GM15510 (cell line): ENCODE results near the gene C12orf50.
A peak's percentile ranks its signal among the peaks of the same experiment; 100 is the strongest.

Experiments
- POLR2A ChIP-seq: IDR thresholded peaks from 3 replicates; pipeline ENCODE4 v1.6.1; 2011; ENCODE audit warnings: borderline replicate concordance; ENCODE audit not compliant: insufficient read length; ENCODE audit errors: extremely low read depth

C12orf50 gene, protein sequence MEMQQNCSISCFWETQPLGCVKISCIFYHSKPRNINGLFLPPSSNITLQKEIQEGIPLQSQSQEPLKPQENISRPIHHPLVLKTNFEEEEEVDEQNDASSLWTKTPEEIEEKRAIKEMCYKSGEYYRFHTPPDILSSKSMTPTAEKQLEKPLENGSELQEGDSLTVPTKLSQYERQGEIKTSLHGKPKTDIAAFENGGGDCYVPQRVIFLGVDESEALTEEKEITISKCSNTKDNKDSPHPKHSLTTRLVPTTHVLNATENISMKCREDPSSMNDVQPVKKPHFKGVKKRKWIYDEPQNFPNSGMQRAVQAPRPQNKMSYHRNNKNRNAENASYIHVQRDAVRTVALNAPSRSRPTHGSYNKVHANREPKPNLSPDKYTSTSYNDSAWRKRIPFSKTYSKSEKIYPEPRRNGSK

DNA sequence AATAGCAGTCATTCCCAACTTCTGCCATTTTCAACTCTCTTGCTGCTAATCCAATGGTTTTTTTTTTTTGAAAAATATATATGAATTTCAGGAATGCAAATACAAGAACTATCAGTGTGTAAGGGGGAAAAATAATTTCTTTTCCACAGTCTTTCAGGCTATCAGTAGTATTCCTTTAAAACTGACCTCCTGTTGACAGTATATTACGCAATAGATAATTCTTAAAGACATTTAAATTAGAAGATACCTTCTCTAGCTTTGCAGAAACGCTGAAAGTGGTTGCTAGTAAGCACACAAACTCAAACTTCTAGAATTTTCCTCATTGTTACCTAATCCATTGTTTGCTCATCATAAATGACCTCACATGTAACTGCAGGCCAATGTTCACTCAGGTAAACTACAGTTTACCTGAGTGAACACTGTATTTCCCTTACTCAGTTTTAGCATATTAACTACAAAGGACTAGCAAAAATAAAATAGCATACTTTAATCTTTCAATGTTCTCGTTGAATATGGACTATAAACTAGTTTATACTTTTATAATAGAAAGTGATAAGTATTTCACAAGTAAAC, at the start of gene C12orf50:
Gene C12orf50, minus strand, starts transcription at position 309 of the 573 bp plus-strand sequence. CDS start 2,439 bp downstream, outside the sequence.
- TF ChIP-seq POLR2A, result no peak

DNA sequence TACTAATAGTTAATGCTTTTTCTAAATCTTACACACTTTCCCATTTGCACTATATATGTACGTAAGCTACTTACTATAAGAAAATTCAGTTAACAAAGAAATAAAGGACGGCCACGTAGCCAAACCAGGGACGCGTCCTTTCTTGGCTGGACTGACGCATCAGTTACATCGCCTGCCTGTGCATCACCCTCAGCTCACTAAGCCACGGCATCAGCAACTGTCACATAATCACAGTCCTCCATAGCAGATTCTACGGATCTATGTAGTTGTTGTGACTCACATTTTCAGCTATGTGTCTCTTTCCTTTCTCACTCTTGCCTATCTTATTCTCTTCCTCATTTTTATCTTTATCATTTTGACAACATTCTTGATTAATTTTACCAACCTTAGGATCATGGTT, 38.1 kb upstream of the C12orf50 start:
- TF ChIP-seq POLR2A, result no peak

DNA sequence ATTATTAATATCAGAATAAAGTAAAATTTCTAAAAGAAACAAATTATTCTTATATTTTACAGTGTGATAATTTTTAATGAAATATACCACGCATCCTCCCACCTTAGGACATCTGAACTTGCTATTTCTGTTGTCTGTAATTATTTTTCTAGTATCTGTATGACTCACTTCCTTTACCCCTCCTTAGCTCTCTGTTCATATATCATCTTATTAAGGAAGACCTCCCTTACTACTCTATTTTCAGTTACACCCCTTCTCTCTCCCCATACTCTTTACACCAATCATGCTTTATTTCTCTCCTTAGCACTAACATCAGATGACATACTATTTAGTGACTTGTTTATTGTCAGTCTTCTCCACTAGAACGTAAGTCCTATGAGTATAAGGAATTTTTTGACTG, 34.2 kb upstream of the C12orf50 start:
- no peak for TF ChIP-seq POLR2A

DNA sequence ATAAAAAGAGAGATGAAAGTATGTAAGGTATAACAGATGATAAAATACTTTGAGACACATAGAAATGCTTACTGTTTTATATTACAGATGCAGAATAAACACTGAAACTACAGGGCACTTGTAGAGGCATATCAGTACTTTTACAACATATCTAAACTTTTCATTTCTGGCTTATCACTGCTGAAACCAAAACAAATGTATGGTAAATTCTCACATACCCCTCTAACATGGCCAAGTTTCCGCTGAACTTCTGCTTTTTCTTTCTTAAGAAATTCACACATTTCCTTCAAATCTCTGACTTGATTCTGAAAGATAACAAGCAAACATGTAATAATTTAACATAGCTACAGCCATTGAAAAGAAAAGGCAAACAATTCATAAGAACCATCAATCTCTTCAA, 33.3 kb upstream of the C12orf50 start:
- no peak for TF ChIP-seq POLR2A

DNA sequence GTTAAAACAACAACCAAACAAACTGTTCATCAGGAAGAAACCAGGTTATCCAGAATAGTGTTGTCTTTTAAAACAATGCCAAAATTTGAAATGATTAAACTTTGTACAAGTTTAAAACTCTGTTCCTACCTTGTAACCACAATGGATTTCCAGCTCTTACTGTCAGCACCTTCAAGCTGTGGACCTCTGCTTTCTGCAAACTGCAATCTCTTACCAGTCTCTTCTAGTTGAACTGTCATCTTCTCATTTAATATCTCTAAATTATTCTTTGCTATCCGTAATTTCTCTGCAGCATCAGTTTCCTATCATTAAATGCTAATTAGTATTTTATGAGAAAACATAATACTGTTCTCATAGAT, 29.5 kb upstream of the C12orf50 start:
- no peak for TF ChIP-seq POLR2A

DNA sequence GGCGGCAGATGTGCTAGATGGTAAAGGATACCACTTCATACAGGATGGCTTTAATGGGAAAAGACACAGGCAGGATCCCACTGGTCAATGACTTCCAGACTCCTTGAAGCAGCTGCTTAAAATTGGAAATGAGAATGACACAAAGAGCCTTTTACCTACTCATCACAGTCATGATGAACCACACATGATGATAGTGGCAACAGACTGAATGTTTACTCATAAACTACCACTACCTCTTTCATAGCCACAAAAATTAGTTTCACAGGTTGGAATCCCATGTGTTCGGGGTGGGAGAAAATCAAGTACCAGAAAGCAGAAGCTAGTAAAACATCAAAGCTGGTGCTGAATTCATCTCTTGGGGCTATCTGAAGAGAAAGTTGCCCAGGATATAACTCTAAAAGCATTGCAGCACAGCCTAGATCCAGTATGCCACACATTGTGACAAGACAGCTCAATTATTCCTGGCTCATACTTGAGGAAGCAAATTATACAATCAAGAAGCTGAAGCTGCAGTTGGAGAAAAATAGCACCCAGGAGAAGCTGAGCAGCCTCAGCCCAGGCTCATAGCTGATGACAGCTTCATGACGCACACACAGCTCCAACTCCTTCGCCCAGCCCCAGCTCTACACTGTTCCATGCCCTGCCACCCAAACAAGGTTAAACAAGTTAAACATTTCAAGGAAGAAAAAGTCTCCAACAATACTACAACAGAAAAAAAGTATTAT, 29.0 kb upstream of the C12orf50 start:
- no peak for TF ChIP-seq POLR2A

DNA sequence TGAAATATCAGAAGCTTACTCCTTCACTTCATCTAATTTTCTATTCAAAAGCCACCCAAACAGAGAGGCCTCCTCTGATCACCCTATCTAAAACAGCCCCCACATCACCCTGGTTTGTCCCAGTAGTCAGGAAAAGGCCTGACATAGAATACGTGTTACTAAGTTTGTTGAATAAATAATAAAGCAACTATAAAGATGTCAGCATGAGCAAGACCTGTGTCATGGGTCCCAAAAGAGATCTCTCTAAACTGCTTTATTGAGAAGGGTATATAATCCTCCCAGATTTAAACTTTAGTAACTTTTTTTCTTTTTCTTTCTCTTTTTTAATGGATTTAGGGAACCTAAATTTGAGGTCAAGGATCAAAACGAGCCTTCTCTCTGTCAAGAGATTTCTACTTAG, 27.4 kb upstream of the C12orf50 start:
- TF ChIP-seq POLR2A, result no peak

DNA sequence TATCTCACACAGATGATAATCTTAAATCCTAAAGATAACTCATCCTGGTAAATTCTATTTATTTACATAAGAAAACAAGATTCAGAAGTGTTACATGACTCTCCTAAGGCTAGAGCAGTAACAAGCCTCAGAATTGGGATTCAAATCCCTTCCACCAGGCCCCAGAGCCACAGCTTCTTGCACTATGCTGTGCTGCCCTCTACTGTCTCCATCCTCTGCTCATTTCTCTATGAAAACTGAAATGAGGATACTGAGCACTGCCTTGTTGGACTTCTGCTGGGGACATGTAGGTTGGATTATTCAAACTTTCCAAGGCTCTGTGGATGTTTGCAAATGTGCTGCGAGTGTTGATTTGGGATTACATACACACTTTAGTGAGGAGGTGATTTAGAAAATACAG, 23.5 kb upstream of the C12orf50 start:
- no peak for TF ChIP-seq POLR2A

DNA sequence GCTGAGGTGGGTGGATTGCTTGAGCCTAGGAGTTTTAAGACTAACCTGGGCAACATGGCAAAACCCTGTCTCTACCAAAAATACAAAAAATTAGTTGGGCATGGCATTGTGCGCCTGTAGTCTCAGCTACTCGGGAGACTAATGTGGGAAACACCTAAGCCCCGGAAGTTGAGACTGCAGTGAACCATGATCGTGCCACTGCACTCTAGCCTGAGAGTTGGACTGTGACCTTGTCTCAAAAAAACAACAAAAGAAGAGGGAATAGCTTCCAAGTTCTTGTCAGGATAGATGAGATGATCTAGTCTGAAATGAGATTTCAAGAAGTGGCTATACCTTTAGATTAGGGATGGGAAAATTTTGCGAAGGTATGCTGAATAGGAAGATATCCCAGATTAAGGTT, 14.8 kb upstream of the C12orf50 start:
- TF ChIP-seq POLR2A, result no peak

DNA sequence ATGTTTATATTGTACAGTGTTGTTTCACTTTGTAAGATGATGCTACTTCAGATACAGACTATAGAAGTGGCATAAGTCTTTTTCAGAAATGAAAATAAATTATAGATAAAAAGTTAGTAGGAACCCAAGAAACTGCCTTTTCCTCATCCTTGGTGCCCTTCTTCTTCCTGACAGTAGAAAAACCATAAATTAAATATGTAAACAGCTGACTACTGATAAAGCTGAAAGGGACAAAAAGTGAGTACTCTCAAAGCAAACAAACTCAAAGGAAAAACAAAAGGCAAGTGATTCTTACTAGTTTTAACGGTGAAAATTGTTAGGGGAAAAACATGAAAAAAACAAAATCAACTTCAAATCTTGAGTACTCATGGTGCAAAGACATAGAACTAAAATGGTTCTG, 8.6 kb upstream of the C12orf50 start:
- TF ChIP-seq POLR2A, result no peak

DNA sequence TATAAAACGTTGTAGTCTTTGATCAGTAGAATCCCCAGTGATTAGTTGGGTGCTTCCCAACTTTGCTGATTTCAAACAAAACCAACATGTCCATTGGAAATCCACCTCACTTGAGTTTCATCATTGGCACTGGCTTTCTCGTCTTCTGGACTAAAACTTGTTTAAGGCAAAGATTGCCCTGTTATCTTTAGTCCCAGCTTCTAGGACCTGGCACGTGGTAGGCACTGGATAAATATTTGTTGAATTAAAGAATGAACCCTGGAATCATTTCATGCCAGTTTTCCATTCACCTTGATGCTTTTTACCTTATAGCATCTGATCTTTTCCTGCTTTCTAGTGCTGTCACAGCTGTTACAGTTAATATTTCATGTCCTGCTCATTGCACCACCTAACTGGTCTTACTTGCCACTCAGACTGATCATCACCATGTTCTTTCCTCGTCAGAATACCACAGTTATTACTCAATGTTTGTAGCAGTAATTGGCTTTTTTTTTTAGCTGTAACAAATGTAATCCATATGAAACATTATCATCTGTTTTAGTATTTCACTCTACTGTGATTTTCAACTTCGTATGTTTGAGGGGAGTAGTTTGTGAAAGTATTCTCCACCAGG, 7.3 kb upstream of the C12orf50 start:
- TF ChIP-seq POLR2A, result no peak

DNA sequence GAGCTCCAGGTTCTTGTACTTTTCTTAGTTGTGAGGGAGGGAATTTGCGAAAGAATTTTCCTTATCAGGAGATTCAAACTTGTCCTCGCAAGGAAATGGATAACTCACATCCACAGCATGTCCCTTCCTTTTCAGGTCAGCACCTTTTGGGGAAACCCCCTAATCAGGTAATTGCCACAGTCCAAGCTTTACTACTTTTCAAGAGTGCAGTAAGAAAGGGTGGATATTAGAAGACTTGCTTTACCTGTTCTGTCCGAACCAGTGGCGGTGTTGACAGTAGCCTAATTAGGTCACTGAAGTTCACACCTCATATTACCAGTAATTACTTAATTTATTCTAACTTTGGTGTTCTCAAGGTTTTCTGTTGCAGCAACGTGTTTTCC, 6.7 kb upstream of the C12orf50 start:
- TF ChIP-seq POLR2A, result no peak

DNA sequence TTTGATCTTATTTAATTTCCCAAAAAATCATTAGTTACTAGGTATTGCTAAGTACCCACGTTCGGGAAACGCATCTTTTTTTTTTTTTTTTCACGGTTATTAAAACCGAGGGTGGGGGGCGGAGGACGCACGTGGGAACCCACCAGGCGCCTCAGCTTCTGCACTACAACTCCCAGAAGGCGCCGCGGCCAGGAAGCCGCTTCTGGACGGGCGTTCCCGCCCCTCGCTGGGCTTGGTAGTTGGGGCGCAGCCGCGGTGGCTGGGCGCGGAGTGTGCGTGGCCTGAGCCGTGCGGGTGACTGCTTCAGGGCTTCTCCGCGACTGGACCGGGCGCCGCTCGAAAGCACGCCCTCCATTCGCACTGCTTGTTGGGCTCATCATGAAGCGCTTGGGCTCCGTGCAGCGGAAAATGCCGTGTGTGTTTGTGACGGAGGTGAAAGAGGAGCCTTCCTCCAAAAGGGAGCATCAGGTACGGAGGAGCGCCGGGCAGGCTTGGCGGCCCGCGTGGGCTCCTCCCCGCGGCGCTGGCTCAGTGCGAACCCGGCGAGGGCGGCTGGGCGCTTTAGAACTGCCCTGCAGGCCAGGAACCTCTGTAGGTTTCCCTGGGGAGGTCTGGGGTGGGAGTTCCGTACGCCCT, 6.2 kb upstream of the C12orf50 start:
- TF ChIP-seq POLR2A, result peak; percentile 92

DNA sequence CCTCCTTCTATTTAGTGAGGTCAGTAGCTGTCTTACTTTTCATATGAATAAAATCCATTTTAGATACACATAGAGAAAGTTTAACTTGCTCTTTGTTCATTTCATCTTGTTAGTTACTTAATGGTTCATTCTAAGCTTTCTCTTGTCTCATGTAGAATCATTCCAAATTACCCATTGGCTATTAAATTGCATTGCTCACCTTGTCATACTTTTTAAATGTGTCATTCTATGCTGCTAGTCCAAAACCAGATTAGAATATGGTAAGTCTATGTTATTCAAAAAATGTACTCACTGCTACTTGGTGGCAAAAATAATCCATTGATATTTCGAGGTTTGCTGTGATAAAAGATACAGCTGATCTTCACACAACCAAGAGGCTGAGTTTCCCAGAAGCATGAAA, 3.0 kb downstream of the C12orf50 start:
- TF ChIP-seq POLR2A, result no peak

DNA sequence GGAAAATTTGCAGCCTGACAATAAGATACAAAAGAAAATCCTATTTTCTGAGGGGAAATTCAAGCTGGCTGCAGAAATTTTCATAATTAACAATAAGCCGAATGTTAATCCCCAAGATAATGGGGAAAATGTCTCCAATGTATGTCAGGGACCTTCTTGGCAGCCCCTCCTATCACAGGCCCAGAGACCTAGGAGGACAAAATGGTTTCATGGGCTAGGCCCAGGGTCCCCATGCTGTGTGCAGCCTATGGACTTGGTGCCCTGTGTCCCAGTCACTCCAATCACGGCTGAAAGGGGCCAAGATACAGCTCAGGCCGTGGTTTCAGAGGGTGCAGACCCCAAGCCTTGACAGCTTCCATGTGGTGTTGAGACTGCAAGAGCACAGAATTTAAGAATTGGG, 11.2 kb downstream of the C12orf50 start:
- TF ChIP-seq POLR2A, result no peak
